GM21390 (cell line): ENCODE data around the gene GABRQ.
"Not testable (repeated sequence)": the region's sequence is repeated elsewhere in the genome, so short reads cannot be mapped to it uniquely, and the experiment has no call there.

Source experiments
- ATAC-seq: cut with Tn5 transposase; IDR thresholded peaks from one replicate; pipeline ENCODE4 v1.9.1; 2021; ENCODE audit not compliant: unreplicated experiment

The GABRQ gene

DNA sequence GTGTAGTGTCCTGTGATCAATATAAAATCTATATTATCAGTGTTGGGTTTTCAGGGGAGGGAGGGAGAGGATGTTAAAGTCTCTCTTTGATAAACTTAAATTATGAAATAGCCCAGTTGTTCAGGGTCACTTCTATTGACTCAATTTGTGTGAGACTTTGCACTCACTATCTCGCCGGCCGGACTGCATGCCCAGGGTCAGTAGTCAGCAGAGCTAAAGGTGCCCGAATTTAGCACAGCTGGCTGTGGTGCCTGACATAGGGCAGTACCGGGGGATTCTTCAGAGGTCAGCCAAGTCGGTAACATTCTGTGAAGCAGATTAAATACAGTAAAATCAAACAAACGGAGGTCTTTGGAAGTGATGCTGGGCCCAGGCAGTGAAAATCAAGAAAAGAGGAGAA lies 19.2 kb downstream of the GABRQ start:
- ATAC-seq = no peak

DNA sequence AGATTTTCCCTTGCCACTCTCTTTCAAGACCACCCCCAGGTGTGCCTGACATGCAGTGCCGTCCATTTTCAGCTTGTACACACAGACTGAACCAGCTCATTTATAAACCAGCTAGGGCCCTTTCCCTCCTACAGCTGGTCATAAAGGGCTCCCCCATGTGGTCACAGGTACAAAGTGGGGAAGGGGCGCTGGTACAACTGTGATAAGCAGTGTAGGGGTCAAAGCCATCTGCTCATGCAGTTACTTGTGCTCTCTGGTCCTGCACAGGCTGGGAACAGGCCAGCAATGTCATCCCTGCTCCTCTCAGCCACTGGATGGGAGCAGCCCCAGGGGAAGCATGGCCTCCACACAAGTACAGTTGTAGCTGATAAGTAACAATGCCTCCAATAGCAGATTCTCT lies 20.6 kb downstream of the GABRQ start:
- no peak for ATAC-seq

DNA sequence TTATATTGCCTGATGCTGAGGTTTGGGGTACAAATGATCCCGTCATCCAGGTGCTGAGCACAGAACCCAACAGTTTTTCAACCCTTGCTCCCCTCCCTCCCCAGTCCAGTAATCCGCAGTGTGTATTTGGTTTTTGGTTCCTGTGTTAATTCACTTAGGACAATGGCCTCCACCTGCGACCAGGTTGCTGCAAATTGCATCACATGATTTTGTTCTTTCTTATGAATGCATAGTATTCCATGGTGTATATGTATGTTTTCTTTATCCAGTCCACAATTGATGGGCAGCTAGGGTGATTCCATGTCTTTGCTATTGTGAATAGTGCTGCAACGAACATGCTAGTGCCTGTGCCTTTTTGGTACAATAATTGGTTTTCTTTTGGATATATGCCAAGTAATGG lies 25.4 kb downstream of the GABRQ start:
- no peak for ATAC-seq

DNA sequence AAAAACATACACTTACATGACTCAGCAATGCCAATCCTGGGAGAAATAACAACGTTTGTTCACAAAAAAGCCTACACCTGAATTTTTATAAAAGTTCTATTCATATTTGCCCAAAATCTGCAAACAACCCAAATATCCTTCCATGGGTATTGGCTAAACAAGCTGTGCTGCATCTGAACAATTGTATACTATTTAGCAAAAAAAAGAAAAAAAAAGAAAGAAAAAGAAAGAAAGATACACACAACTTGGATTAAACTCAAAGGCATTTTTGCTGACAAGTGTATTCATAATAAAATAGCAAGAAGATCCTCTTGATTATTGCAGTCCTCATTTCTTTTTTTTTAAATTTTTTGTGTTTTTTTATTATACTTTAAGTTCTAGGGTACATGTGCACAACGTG lies 36.4 kb downstream of the GABRQ start:
- ATAC-seq = no peak

DNA sequence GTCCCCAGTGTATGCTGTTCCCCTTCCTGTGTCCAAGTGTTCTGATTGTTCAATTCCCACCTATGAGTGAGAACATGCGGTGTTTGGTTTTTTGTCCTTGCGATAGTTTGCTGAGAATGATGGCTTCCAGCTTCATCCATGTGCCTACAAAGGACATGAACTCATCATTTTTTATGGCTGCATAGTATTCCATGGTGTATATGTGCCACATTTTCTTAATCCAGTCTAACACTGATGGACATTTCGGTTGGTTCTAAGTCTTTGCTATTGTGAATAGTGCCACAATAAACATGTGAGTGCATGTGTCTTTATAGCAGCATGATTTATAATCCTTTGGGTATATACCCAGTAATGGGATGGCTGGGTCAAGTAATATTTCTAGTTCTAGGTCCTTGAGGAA lies 37.0 kb downstream of the GABRQ start:
- ATAC-seq = not testable (repeated sequence)

DNA sequence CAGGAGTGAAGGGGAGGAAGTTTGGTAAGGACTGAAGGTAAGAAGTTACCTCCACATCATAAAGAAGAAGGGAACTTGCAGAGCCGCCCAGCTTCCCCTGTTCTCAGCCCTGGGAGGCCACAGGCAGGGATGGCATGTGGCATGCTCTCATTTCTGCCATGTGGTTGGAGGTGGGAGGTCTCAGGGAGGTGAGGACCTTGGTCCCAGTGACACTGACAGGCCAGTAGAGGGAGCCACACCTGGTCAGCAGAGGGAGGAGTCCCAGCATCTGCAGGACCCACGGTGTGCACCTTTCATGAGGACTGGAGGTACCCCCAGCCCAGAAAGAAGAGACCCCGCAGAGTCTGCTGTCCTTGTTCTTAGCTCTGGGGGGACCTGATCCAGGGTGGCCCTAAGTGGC lies 43.3 kb downstream of the GABRQ start:
- peak; percentile 67 for ATAC-seq

DNA sequence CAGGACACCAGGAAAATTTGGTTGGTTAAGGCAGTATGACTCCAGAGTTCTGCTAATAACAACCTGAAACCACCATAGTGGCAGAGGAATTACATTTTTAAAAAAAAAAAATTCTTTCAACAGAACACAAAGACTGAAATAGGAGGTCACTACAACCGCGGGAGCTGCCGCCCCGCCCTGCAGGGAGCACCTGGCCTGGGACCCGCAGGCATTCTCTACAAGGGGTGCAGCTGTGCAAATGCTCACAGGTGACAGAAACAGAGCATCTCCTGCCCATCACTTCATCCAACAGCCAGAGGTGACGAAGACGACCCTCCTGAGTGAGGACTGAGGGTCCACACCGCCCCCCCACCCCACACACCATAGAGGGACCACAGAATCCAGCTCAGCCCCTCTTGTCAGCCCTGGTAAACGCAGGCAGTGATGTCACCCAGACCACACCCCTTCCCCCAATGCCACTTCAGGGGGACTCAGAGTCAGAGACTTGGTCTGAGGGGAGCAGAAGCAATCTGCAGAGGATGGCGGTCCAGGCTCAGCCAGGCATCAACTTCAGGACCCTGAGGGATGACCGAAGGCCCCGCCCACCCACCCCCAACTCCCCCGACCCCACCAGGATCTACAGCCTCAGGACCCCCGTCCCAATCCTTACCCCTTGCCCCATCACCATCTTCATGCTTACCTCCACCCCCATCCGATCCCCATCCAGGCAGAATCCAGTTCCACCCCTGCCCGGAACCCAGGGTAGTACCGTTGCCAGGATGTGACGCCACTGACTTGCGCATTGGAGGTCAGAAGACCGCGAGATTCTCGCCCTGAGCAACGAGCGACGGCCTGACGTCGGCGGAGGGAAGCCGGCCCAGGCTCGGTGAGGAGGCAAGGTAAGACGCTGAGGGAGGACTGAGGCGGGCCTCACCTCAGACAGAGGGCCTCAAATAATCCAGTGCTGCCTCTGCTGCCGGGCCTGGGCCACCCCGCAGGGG lies 60.5 kb downstream of the GABRQ start, which contains the start of gene MAGEA3:
Gene MAGEA3, plus strand, starts transcription at position 843 of the 980 bp plus-strand sequence. CDS start 2,039 bp downstream, outside the sequence.
- ATAC-seq = not testable (repeated sequence)

DNA sequence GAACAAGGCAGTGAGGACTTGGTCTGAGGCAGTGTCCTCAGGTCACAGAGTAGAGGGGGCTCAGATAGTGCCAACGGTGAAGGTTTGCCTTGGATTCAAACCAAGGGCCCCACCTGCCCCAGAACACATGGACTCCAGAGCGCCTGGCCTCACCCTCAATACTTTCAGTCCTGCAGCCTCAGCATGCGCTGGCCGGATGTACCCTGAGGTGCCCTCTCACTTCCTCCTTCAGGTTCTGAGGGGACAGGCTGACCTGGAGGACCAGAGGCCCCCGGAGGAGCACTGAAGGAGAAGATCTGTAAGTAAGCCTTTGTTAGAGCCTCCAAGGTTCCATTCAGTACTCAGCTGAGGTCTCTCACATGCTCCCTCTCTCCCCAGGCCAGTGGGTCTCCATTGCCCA lies 62.7 kb downstream of the GABRQ start:
- ATAC-seq = not testable (repeated sequence)

DNA sequence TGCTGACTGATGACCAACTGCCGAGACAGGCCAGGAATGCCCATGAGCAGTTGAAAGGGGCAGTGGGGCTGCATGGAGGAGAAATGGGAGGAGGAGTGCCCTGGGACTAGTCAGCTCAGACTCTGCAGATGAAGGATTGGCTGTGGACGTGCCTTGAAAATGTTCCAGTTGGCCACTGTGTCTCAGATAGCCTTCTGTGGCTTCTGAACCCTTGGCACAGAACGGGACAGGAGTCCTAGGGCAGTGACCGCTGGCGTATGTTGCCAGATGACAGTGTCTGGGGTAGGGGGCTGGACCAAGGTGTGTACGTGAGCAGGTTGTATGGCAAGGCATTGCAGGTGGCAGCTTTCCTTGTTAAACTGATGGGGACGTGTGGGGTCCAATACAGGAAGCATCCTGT lies 68.8 kb downstream of the GABRQ start:
- not testable (repeated sequence) for ATAC-seq
